Left forelimb (tissue), 1 donor: ENCODE data around the gene NXPH1.
A peak's percentile ranks its signal among the peaks of the same experiment; 100 is the strongest.

ENCODE experiments used
- DNase-seq: peaks from one replicate; pipeline ENCODE4 v3.0.0-alpha.2; 2018; ENCODE audit warnings: low spot score

Gene NXPH1

GRCh38 chr7:8436965-8437364, 3.6 kb downstream of the NXPH1 start:
- DNase-seq, result no peak

- DNase-seq, result no peak
These were observed 4.2 kb downstream of the NXPH1 start for GRCh38 chr7:8437606-8438005.

- DNase-seq, result no peak
These were observed 7.3 kb downstream of the NXPH1 start for GRCh38 chr7:8440670-8441069.

GRCh38 chr7:8441106-8441965, 7.9 kb downstream of the NXPH1 start:
- no peak for DNase-seq

DNA sequence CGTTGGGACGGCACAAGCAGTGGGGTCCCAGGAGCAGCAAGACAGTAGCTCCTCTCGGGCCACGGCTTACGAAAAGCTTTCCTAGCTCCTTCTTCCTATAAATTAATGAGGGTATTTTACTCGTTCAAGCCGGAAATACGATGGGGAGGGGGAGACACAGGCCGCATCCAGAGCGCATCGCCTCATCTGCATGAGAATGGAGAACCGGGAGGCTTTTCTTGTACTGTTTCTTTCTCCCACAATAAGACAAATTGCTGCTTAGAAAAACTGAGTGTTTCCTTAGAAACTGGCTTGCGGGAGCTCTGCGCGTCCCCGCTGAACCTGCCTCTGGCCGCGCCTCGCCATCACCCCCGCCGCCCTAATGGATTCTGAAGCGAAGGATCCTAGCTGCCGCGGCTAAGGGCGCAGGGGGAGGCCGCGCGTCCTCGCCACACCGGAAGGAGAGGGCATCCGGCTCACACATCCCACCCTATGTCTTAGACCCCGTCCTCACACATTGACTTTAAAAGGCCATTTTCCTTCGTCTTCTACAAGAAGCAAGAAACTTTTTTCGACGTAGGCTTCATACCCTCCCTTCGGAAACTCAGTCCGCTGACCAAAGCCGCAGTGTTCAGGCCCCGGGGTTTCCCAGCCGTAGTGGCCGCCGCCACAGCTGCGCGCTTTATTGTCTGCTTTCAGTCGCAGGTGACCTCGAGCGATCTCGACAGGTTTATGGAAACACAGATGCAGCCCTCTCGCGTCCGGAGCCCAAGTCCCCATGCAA, 8.8 kb downstream of the NXPH1 start:
- no peak for DNase-seq

GRCh38 chr7:8442814-8443304, 9.4 kb downstream of the NXPH1 start:
- peak; percentile 87 for DNase-seq

- DNase-seq, result no peak
These were observed 10.4 kb downstream of the NXPH1 start for GRCh38 chr7:8443576-8444467.

DNA sequence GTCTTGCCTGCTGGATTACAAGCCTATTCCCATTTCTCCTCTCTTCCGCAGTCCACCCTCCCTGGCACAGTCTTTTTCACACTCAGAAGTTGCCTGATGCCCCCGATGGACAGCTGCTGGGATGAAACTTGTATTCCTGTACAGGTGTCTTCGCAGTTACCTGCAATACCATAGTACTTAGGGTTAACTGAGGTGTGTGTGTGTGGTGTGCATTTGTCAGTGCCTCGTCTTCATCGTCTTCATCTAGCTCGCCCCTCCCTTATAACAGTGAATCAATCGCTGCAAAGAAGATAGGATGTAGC, 11.0 kb downstream of the NXPH1 start:
- DNase-seq, result no peak

- no peak for DNase-seq
These were observed 20.1 kb downstream of the NXPH1 start for GRCh38 chr7:8453535-8453934.

GRCh38 chr7:8455426-8455825, 22.0 kb downstream of the NXPH1 start:
- DNase-seq, result no peak

DNA sequence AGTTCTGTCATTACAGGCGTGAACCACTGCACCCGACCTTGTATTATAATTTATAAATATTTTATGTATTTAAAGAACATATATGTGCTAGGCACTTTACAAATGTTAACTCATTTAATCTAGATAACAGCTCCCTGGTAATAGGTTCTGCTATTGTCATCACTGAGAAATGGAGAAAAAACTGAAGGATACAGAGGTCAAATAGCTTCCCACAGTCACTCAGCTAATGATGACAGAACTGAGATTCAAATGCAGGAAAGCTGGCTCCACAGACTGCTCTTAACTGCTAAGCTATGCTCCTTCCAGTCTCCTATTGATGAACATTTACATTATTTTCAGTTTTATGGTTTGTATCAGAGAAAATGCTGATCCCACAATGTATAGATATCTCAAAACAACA, 28.9 kb downstream of the NXPH1 start:
- DNase-seq, result no peak

DNA sequence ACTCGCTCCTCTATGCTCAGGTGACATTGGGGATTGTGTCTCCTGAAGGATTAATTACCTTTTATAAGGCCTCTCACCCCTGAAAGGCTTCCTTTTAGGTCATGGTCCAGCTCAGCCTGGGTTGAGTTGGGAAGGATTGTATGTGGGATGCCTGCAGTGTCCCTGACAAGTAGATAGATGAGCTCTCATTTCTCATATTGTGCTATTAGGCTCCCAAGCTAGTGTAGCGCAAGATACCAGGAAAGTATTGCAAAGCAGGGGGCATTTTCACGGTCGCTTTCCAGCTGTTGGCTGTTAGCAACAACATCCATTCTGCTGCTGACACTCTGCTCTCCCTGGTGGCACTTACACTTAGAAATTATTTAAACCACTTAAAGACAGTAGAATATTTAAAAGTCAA, 31.9 kb downstream of the NXPH1 start:
- no peak for DNase-seq

- DNase-seq, result no peak
These were observed 47.1 kb downstream of the NXPH1 start for GRCh38 chr7:8480527-8480926.

- no peak for DNase-seq
These were observed 47.7 kb downstream of the NXPH1 start for GRCh38 chr7:8481096-8481495.

- DNase-seq, result no peak
These were observed 48.5 kb downstream of the NXPH1 start for GRCh38 chr7:8481752-8482446.

DNA sequence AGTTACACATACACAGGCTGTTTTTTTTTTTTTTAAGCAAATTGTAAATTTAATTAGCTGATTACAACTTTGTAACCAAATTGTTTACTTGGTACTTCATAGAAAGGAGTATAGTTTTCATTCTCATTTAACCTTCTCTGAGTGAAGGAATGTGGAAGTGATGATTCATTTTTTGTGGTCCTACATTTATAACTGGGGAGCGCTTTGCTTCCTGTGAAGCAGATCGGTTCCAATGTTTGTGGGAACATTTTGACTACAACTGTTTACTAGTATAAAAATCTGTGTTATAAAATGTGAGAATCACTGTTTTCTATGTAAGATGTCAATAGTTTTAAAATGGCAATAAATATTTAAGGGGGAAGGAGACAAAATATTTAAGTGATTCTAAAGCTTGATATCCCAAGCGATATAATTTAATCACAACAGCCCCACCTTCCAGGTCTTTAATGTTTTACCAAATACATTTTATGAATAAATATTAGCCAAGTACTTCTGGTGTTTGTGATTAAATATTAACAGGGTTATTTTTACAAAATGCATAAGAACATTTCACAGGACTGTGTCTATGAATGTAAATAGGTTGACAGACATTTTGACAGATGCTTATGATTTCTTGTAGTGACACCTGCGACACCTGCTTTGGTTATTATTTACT, 57.1 kb downstream of the NXPH1 start:
- DNase-seq, result no peak

GRCh38 chr7:8491106-8491505, 57.7 kb downstream of the NXPH1 start:
- DNase-seq, result no peak

DNA sequence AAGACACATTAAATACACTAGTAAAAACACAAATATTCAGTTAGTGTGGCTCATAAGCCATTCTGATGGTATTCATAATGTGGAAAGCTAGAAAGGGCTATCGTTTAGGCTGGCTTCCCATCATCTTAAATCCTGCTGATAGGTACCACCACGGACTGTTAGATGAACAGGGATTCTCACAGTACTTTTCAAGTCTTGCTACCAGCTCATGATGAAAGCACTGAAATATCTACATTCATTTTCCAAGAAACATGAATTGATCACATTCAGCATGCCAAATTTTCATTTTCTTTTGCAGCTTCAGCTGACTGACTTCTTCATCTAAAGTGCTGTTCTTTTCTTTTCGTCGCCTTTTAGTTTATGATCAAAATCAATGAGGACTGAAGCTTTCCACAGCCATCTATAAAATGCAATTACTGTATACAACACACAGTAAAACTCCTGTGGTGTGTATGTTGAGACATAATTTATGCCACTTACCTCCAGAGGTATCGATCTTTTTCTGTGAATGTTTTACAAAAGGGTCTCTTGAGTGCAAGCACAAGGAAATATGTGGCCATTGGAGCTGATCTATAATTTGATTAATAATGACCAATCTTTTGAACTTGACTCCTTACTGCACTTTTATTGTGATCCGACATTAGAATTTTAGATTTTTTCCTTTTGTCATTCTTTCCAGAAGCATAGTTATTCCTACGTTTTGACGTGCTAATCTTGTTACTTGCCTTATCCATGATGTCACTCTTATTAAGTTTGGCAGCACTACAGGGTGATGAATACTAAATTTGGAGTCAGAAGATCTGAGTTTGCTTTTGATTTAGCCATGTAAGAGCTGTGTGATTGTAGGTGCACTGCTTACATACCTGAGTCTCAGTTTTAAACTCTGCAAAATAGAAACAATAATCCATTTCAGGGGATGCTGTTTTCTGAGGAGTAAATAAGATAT, 58.4 kb downstream of the NXPH1 start:
- no peak for DNase-seq

- no peak for DNase-seq
These were observed 65.7 kb downstream of the NXPH1 start for GRCh38 chr7:8499128-8499527.

GRCh38 chr7:8500286-8500685, 66.9 kb downstream of the NXPH1 start:
- no peak for DNase-seq
